Testis (tissue), 2 donors: Measurements from ENCODE around the gene PGM2L1.

Source experiments
- POLR2A ChIP-seq: fragments of 450-650 bp; IDR thresholded peaks from one replicate; pipeline ENCODE4 v1.6.1; 2017; ENCODE audit warnings: antibody characterized with exemption, mild to moderate bottlenecking, moderate library complexity
- TF ChIP-seq, protein P1 (sequence below), 3 experiments: fragments of 450-650 bp in 2 of 3; fragments of 200-600 bp in 1 of 3; sonication (generic) in 1 of 3; IDR thresholded peaks; one replicate each; pipeline ENCODE4 v1.5.1; 2016 to 2019; ENCODE audit warnings: antibody characterized with exemption in 3 of 3, mild to moderate bottlenecking in 2 of 3, moderate library complexity in 1 of 3

- TF ChIP-seq POLR2A = no peak
- TF ChIP-seq, protein P1, sequence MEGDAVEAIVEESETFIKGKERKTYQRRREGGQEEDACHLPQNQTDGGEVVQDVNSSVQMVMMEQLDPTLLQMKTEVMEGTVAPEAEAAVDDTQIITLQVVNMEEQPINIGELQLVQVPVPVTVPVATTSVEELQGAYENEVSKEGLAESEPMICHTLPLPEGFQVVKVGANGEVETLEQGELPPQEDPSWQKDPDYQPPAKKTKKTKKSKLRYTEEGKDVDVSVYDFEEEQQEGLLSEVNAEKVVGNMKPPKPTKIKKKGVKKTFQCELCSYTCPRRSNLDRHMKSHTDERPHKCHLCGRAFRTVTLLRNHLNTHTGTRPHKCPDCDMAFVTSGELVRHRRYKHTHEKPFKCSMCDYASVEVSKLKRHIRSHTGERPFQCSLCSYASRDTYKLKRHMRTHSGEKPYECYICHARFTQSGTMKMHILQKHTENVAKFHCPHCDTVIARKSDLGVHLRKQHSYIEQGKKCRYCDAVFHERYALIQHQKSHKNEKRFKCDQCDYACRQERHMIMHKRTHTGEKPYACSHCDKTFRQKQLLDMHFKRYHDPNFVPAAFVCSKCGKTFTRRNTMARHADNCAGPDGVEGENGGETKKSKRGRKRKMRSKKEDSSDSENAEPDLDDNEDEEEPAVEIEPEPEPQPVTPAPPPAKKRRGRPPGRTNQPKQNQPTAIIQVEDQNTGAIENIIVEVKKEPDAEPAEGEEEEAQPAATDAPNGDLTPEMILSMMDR (IDR thresholded peaks at IDR 0.05) = no peak
Measured at GRCh38 chr11:74434528-74434927, 36.3 kb upstream of the PGM2L1 start.
